H1 (cell line): ENCODE data around the gene NPHP3. TPM values are rescaled to one million over a fixed set of nuclear protein-coding genes. Genes with fewer than 3 reads are reported as not detected.

Experiments
- BACH1 ChIP-seq: IDR thresholded peaks from 2 replicates; pipeline ENCODE4 v1.6.1; 2012; ENCODE audit warnings: low read length, improper control_type of control experiment
- CBX5 ChIP-seq: fragments of 300-800, 300-1000 bp; sonication (generic); IDR thresholded peaks from 2 replicates; pipeline ENCODE4 v1.7.1; 2016; ENCODE audit warnings: antibody characterized with exemption, low read length, low read depth
- CEBPB ChIP-seq: IDR thresholded peaks from 2 replicates; pipeline ENCODE4 v1.6.1; 2012; ENCODE audit warnings: low read depth, low read length
- CTCF ChIP-seq, 3 experiments: IDR thresholded peaks; 1 replicate in 2 of 3; 2 replicates in 1 of 3; pipeline versions ENCODE4 v1.5.1 to v1.6.1; 2011; ENCODE audit warnings: low read length in 3 of 3, mild to moderate bottlenecking in 3 of 3, inconsistent platforms in 2 of 3, low read depth in 1 of 3, moderate library complexity in 1 of 3; ENCODE audit not compliant: insufficient read depth in 1 of 3; ENCODE audit errors: control extremely low read depth in 1 of 3
- HDAC2 ChIP-seq, 2 experiments: fragments of 300-600 bp in 1 of 2; sonication (generic) in 1 of 2; IDR thresholded peaks; 2 replicates each; pipeline ENCODE4 v1.6.1; 2011 to 2012; ENCODE audit warnings: low read depth in 2 of 2, low read length in 2 of 2, mild to moderate bottlenecking in 2 of 2, moderate library complexity in 2 of 2, borderline replicate concordance in 1 of 2, inconsistent platforms in 1 of 2
- JUN ChIP-seq: IDR thresholded peaks from 2 replicates; pipeline ENCODE4 v1.6.1; 2011; ENCODE audit warnings: low read depth, mild to moderate bottlenecking, improper control_type of control experiment, low read length
- KDM4A ChIP-seq: IDR thresholded peaks from one replicate; pipeline ENCODE4 v1.7.1; 2012; ENCODE audit warnings: low read depth, mild to moderate bottlenecking, moderate library complexity, low read length, inconsistent platforms; ENCODE audit not compliant: severe bottlenecking
- MAFK ChIP-seq: IDR thresholded peaks from 2 replicates; pipeline ENCODE4 v1.6.1; 2012; ENCODE audit warnings: low read depth, mild to moderate bottlenecking, improper control_type of control experiment, low read length
- PHF8 ChIP-seq: fragments of 200-600 bp; sonication (generic); conservative IDR thresholded peaks from 2 replicates; pipeline ENCODE4 v1.7.1; 2012; ENCODE audit warnings: low read depth, mild to moderate bottlenecking, inconsistent platforms, low read length, moderate library complexity
- POLR2AphosphoS5 ChIP-seq: IDR thresholded peaks from 2 replicates; pipeline ENCODE4 v1.6.1; 2011; ENCODE audit warnings: low read depth, low read length
- RBBP5 ChIP-seq: IDR thresholded peaks from 2 replicates; pipeline ENCODE4 v1.7.1; 2012; ENCODE audit warnings: low read depth, mild to moderate bottlenecking, inconsistent platforms, low read length, moderate library complexity, borderline replicate concordance
- SIN3A ChIP-seq, 2 experiments: IDR thresholded peaks in 1 of 2; conservative IDR thresholded peaks in 1 of 2; 2 replicates each; pipeline ENCODE4 v1.6.1; 2011 to 2012; ENCODE audit warnings: low read length in 2 of 2, improper control_type of control experiment in 1 of 2, low read depth in 1 of 2, mild to moderate bottlenecking in 1 of 2
- SP1 ChIP-seq: IDR thresholded peaks from 2 replicates; pipeline ENCODE4 v1.6.1; 2011; ENCODE audit warnings: low read depth, low read length
- TAF1 ChIP-seq: IDR thresholded peaks from 2 replicates; pipeline ENCODE4 v1.6.1; 2011; ENCODE audit warnings: mild to moderate bottlenecking, low read depth, low read length
- TBP ChIP-seq: IDR thresholded peaks from 2 replicates; pipeline ENCODE4 v1.6.1; 2011; ENCODE audit warnings: low read depth, low read length, improper control_type of control experiment
- TCF12 ChIP-seq: IDR thresholded peaks from 2 replicates; pipeline ENCODE4 v1.6.1; 2011; ENCODE audit warnings: low read depth, mild to moderate bottlenecking, low read length
- YY1 ChIP-seq: IDR thresholded peaks from 2 replicates; pipeline ENCODE4 v1.6.1; 2011; ENCODE audit warnings: low read depth, mild to moderate bottlenecking, low read length
- polyA plus RNA-seq, 7 experiments: library from polyadenylated mRNA; depleted of rRNA in 3 of 7; stranded (reverse) in 5 of 7; unstranded in 2 of 7; fragments of >200 nt in 5 of 7; fragments of 200-250 nt in 2 of 7; gene quantifications; 1 replicate in 5 of 7; 2 replicates in 1 of 7; 4 replicates in 1 of 7; pipeline versions ENCODE4 v1.2.1 to v1.2.3, GENCODE V29; 2011 to 2013; ENCODE audit warnings: missing spikeins in 2 of 7, mixed read lengths in 2 of 7
- total RNA-seq: library from RNA; stranded (reverse); fragmentation: NEBNext Ultra II Directional; extraction: Animal tissue kit (Norgen Biotek cat#: 25700); gene quantifications from 2 replicates; pipeline ENCODE4 v1.2.1, GENCODE V29; 2021

Gene NPHP3
- total and polyA plus RNA-seq, 2 of the 8 experiments (the other 6 are each of a cell fraction or from before 2014, with no cell fraction given): 6.8 to 14.8 TPM

DNA sequence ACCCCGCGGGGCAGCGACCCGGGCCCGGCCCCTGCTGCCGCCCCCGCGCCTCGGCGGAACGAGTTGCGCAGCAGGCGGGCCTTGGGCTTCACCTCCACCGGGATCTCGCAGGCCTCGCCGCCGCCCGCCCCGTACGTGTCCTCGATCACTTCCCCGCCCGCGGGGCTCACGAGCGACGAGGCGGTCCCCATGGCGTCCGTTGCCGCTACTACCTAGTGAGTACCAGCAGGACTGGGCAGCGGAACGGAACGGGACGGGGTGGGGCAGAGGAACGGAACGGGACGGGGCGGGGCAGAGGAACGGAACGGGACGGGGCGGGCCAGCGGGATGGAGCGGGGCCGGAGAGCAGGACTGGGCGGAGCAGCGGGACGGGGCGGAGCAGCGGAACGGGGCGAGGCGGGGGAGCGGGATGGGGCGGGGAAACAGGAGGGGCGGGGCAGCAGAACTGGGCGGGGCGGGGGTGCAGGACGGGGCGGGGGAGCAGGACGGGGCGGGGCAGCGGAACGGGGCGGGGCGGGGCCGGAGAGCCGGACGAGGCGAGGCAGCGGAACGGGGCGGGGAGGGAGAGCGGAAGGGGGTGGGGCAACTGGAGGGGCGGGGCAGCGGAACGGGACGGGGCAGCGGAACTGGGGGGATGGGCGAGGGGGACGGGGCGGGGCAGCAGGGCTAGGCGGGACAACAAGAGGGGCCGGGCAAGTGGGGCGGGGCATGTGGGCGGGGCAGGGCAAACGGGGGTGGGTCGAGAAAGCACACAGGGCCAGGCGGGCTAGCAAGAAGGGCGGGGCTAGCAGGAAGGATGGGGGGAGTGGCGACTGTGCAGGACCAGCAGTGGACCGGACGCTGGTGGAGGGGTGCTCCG lies at the start of gene NPHP3 (continued):
- TF ChIP-seq PHF8 (peak; percentile 67), YY1 (no peak), HDAC2 (IDR thresholded peaks at IDR 0.05; ENCODE audit: borderline replicate concordance in 1 of 2, low read depth in 2 of 2, low read length in 2 of 2) (0 out of 4 replicates have a peak, but pooled peaks of 1 of the 2 experiments have one; percentile 40), TBP (0 out of 2 replicates have a peak, but pooled peaks have one; percentile 18), BACH1 (peak; percentile 67; the same call in 1 of the 2 replicates), SIN3A (conservative IDR thresholded peaks at IDR 0.05 in 1 of 2, IDR thresholded peaks at IDR 0.05 in 1 of 2; ENCODE audit: low read depth in 1 of 2, low read length in 2 of 2) (0 out of 4 replicates have a peak, but pooled peaks of 1 of the 2 experiments have one; percentile 30), RBBP5 (0 out of 2 replicates have a peak, but pooled peaks have one; percentile 75), POLR2AphosphoS5 (peak; percentile 81), MAFK (no peak), CEBPB (no peak), JUN (no peak), SP1 (peak; percentile 49; the same call in 1 of the 2 replicates), CTCF (IDR thresholded peaks at IDR 0.05; ENCODE audit: control extremely low read depth in 1 of 3, insufficient read depth in 1 of 3, low read depth in 1 of 3, low read length in 3 of 3) (no peak), CBX5 (no peak), TAF1 (peak; percentile 48), TCF12 (no peak), KDM4A (no peak)
